ENCODE data around the gene RIMS1.

The RIMS1 gene

GRCh38 chr6:71965404-71965803 lies 79.1 kb downstream of the RIMS1 start:
- TF ChIP-seq CTCF (IDR thresholded peaks at IDR 0.05; ENCODE audit: low read depth, low read length, missing control alignments): no peak
- DNase-seq (ENCODE audit: extremely low read depth, low read depth): no peak
- no peak overlapping the region for H3K4me3 ChIP-seq (replicated peaks; ENCODE audit: low read depth, low read length)

- no peak overlapping the region for H3K4me3 ChIP-seq (replicated peaks; ENCODE audit: low read depth, low read length)
- DNase-seq (ENCODE audit: extremely low read depth, low read depth): no peak
- TF ChIP-seq CTCF (IDR thresholded peaks at IDR 0.05; ENCODE audit: low read depth, low read length, missing control alignments): no peak
Measured at GRCh38 chr6:71967436-71967835, 81.1 kb downstream of the RIMS1 start.

GRCh38 chr6:71977884-71978283 lies 91.5 kb downstream of the RIMS1 start:
- H3K4me3 ChIP-seq (replicated peaks; ENCODE audit: low read depth, low read length): no peak overlapping the region
- no peak for DNase-seq (ENCODE audit: extremely low read depth, low read depth)
- no peak for TF ChIP-seq CTCF (IDR thresholded peaks at IDR 0.05; ENCODE audit: low read depth, low read length, missing control alignments)

GRCh38 chr6:71979911-71980310 lies 93.6 kb downstream of the RIMS1 start:
- no peak for DNase-seq (ENCODE audit: extremely low read depth, low read depth)
- no peak overlapping the region for H3K4me3 ChIP-seq (replicated peaks; ENCODE audit: low read depth, low read length)
- no peak for TF ChIP-seq CTCF (IDR thresholded peaks at IDR 0.05; ENCODE audit: low read depth, low read length, missing control alignments)

- DNase-seq (ENCODE audit: extremely low read depth, low read depth): no peak
- H3K4me3 ChIP-seq (replicated peaks; ENCODE audit: low read depth, low read length): no peak overlapping the region
- no peak for TF ChIP-seq CTCF (IDR thresholded peaks at IDR 0.05; ENCODE audit: low read depth, low read length, missing control alignments)
Measured at GRCh38 chr6:71982389-71982788, 96.0 kb downstream of the RIMS1 start.

- no peak for DNase-seq (ENCODE audit: extremely low read depth, low read depth)
- no peak for TF ChIP-seq CTCF (IDR thresholded peaks at IDR 0.05; ENCODE audit: low read depth, low read length, missing control alignments)
- H3K4me3 ChIP-seq (replicated peaks; ENCODE audit: low read depth, low read length): no peak overlapping the region
Measured at GRCh38 chr6:71983131-71983530, 96.8 kb downstream of the RIMS1 start.

- DNase-seq (ENCODE audit: extremely low read depth, low read depth): no peak
- H3K4me3 ChIP-seq (replicated peaks; ENCODE audit: low read depth, low read length): no peak overlapping the region
- TF ChIP-seq CTCF (IDR thresholded peaks at IDR 0.05; ENCODE audit: low read depth, low read length, missing control alignments): no peak
Measured at GRCh38 chr6:71994705-71995271, 108.4 kb downstream of the RIMS1 start.

Data from HFF-Myc (cell line).